T-cell (primary cell): ENCODE measurements around the gene RASA2. TPM values are rescaled to one million over a fixed set of nuclear protein-coding genes. Genes with fewer than 3 reads are reported as not detected.

Source experiments
- ATAC-seq, 4 experiments: fragments of 200-7000 bp in 3 of 4; fragments of 150-1000 bp in 1 of 4; cut with Tn5 transposase; replicated peaks in 1 of 4; 1 replicate in 3 of 4; 2 replicates in 1 of 4; pipeline ENCODE4 v1.10.0; 2021; ENCODE audit warnings: moderate library complexity in 3 of 4, mild to moderate bottlenecking in 2 of 4, moderate number of reproducible peaks in 1 of 4
- CTCF ChIA-PET, 2 donors: fragments of 300-600 bp; sonication (Branson Sonifier 250); formaldehyde crosslinking; loops; one replicate each; lab custom pipeline; 2022; ENCODE audit warnings: antibody characterized with exemption in 2 of 2; lab: Charles Lee
- POLR2A ChIA-PET, 2 donors: fragments of 300-600 bp; sonication (Branson Sonifier 250); formaldehyde crosslinking; loops; one replicate each; lab custom pipeline; 2022; ENCODE audit warnings: antibody characterized with exemption in 2 of 2; lab: Charles Lee
- DNase-seq, 35 experiments: peaks; one replicate each; pipeline versions ENCODE4 v3.0.0 to v3.0.0-alpha.2; 2013 to 2023
- H3K27ac ChIP-seq: one replicate; pipeline ENCODE4 v1.5.1; 2013; ENCODE audit warnings: low read length
- H3K27me3 ChIP-seq, 2 experiments: replicated peaks in 1 of 2; 1 replicate in 1 of 2; 2 replicates in 1 of 2; pipeline versions ENCODE4 v1.6.1 to v1.7.0; 2013; ENCODE audit warnings: low read length in 1 of 2, mixed read lengths in 1 of 2; ENCODE audit not compliant: control insufficient read depth in 2 of 2, insufficient read depth in 2 of 2; ENCODE audit errors: extremely low read depth in 1 of 2
- H3K36me3 ChIP-seq, 2 donors: 1 replicate in 1 of 2; 2 replicates in 1 of 2; pipeline versions ENCODE4 v1.6.1 to v1.7.0; 2013; ENCODE audit warnings: low read length in 1 of 2; ENCODE audit not compliant: control insufficient read depth in 2 of 2, insufficient read depth in 1 of 2; ENCODE audit errors: extremely low read depth in 1 of 2
- H3K4me1 ChIP-seq, 2 experiments: 1 replicate in 1 of 2; 2 replicates in 1 of 2; pipeline versions ENCODE4 v1.6.1 to v1.7.0; 2013; ENCODE audit warnings: low read length in 2 of 2, mixed read lengths in 1 of 2; ENCODE audit not compliant: insufficient read depth in 2 of 2, control insufficient read depth in 1 of 2; ENCODE audit errors: extremely low read depth in 1 of 2
- H3K4me3 ChIP-seq, 2 donors: 1 replicate in 1 of 2; 2 replicates in 1 of 2; pipeline versions ENCODE4 v1.5.1 to v1.7.0; 2013; ENCODE audit warnings: mild to moderate bottlenecking in 2 of 2, low read length in 1 of 2, moderate library complexity in 1 of 2; ENCODE audit not compliant: control insufficient read depth in 1 of 2; ENCODE audit errors: extremely low read depth in 1 of 2
- H3K9me3 ChIP-seq: 2 replicates; pipeline ENCODE4 v1.7.0; 2013
- H3K27ac Mint-ChIP-seq, 2 donors: one replicate each; pipeline ENCODE4 v1.8.0; 2020 to 2021; ENCODE audit warnings: mild to moderate bottlenecking in 2 of 2, mixed read lengths in 2 of 2
- H3K27me3 Mint-ChIP-seq, 2 donors: one replicate each; pipeline ENCODE4 v1.8.0; 2021 to 2022; ENCODE audit warnings: mixed read lengths in 2 of 2
- H3K36me3 Mint-ChIP-seq: one replicate; pipeline ENCODE4 v1.8.0; 2021; ENCODE audit warnings: mixed read lengths
- H3K4me1 Mint-ChIP-seq, 3 donors: one replicate each; pipeline ENCODE4 v1.8.0; 2020 to 2022; ENCODE audit warnings: mixed read lengths in 3 of 3, mild to moderate bottlenecking in 1 of 3
- H3K4me3 Mint-ChIP-seq, 3 donors: one replicate each; pipeline ENCODE4 v1.8.0; 2020 to 2022; ENCODE audit warnings: mild to moderate bottlenecking in 3 of 3, mixed read lengths in 3 of 3, moderate library complexity in 3 of 3
- H3K9me3 Mint-ChIP-seq, 3 donors: one replicate each; pipeline ENCODE4 v1.8.0; 2020 to 2022; ENCODE audit warnings: mixed read lengths in 3 of 3
- WGBS: methylation state at CpG from one replicate; pipeline ENCODE4 v1.1.5; 2013; ENCODE audit warnings: missing lambda C conversion rate; ENCODE audit not compliant: insufficient coverage; 5-methylcytosine and 5-hydroxymethylcytosine counted together
- total RNA-seq, 35 experiments: library from RNA in 6 of 35; stranded (reverse) in 6 of 35; fragments of 120-200 nt in 1 of 35; gene quantifications; one replicate each; pipeline versions ENCODE4 v1.2.1 to v1.2.4 and lab custom pipeline; 2013 to 2026

Gene RASA2
- total RNA-seq, 5 donors from 2014 or later (not counting 1 experiment from before 2014, with no cell fraction given) = 52.7 to 80.0 (median 62.6) TPM

GRCh38 chr3:141561426-141562034 lies 74.7 kb downstream of the RASA2 start:
- Histone ChIP-seq H3K4me1 (peaks cover 0 to 37% of the 10 kb centered on the region in 2 experiments), H3K36me3 (peaks cover 0 to 58% of the 10 kb centered on the region in 2 donors), H3K9me3 (no peaks in the 10 kb centered on the region), H3K27me3 (no peaks in the 10 kb centered on the region), H3K27ac (peak overlapping the region; percentile 1), H3K4me3 (no peak overlapping the region)
- Mint-ChIP-seq H3K9me3 (no peaks in the 10 kb centered on the region), H3K4me1 (peaks cover 31 to 34% (median 32%) of the 10 kb centered on the region in 3 donors), H3K4me3 (no peak overlapping the region), H3K36me3 (peaks cover 27% of the 10 kb centered on the region), H3K27me3 (no peaks in the 10 kb centered on the region), H3K27ac (peak overlapping the region; percentile 41 to 82)
- ChIA-PET POLR2A (interaction anchor here (0.8 to 1.9 kb wide), 6 partner anchors 11 to 102 kb away, joined by 3 to 13 read pairs (median 4); no protein-coding TSS in a partner anchor), CTCF (interaction anchor here (0.5 to 6.5 kb wide), 31 partner anchors 9 to 201 kb away, joined by 3 to 104 read pairs (median 4); partner anchors contain the start of gene RASA2 (in 1 of the 2))
- peak; percentile 43 to 54 (median 51) for ATAC-seq
- no CpG with 5 or more reads among the region's 2 CpGs for WGBS
- peak in 20 of 35 experiments; percentile 10 to 86 (median 42) for DNase-seq

DNA sequence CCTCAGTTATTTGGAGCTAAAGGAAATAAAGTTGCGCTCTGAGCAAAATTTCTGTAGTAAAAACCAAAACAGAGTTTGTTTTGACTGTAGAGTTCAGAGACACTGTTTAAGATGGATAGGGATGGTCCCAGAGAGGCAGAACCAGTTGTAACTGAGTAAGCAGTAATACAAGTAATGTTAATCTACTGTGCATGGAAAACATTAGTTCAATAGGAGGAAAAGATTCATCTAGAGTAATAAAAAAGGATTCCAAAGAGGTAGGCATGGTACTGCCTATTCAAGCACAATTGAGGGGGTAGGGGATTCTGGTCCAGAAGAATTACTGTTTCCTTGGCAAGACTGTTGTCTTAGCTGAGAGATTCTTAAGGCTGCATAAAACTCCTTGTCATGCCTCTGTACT lies 77.4 kb downstream of the RASA2 start:
- Histone ChIP-seq H3K36me3 (peaks cover 0 to 50% of the 10 kb centered on the region in 2 donors), H3K4me1 (peaks cover 0 to 12% of the 10 kb centered on the region in 2 experiments), H3K4me3 (no peak overlapping the region), H3K9me3 (no peaks in the 10 kb centered on the region), H3K27me3 (no peaks in the 10 kb centered on the region), H3K27ac (no peak overlapping the region)
- ChIA-PET CTCF (interaction anchor here in 1 of 2 donors (1.4 kb wide), 1 partner anchor 107 kb away, joined by 5 read pairs; no protein-coding TSS in a partner anchor), POLR2A (no interaction called here)
- 100% methylated on average over 1 of the region's 1 CpG for WGBS
- ATAC-seq (no peak), DNase-seq (no peak)
- Mint-ChIP-seq H3K27ac (no peak overlapping the region), H3K27me3 (no peaks in the 10 kb centered on the region), H3K9me3 (no peaks in the 10 kb centered on the region), H3K36me3 (peaks cover 24% of the 10 kb centered on the region), H3K4me1 (peaks cover 29 to 36% (median 35%) of the 10 kb centered on the region in 3 donors), H3K4me3 (no peak overlapping the region)

- Mint-ChIP-seq H3K4me1 (peaks cover 11 to 18% (median 16%) of the 10 kb centered on the region in 3 donors), H3K9me3 (no peaks in the 10 kb centered on the region), H3K27me3 (no peaks in the 10 kb centered on the region), H3K27ac (peak overlapping the region in 1 of 2 donors; percentile 29), H3K4me3 (no peak overlapping the region), H3K36me3 (peaks cover 33% of the 10 kb centered on the region)
- ChIA-PET CTCF (interaction anchor here (0.6 to 1.8 kb wide), 10 partner anchors 9 to 343 kb away, joined by 3 to 8 read pairs (median 4); no protein-coding TSS in a partner anchor), POLR2A (interaction anchor here (0.6 to 0.7 kb wide), 7 partner anchors 9 to 1480 kb away, joined by 3 to 7 read pairs (median 3); no protein-coding TSS in a partner anchor)
- H3K4me1 ChIP-seq = no peaks in the 10 kb centered on the region
- WGBS = 100% methylated on average over 2 of the region's 6 CpGs
- no peak for ATAC-seq
- no peaks in the 10 kb centered on the region for H3K9me3 ChIP-seq
- no peak overlapping the region for H3K27ac ChIP-seq
- no peaks in the 10 kb centered on the region for H3K27me3 ChIP-seq
- no peak for DNase-seq
- no peak overlapping the region for H3K4me3 ChIP-seq
- peaks cover 0 to 55% of the 10 kb centered on the region in 2 donors for H3K36me3 ChIP-seq
Measured at GRCh38 chr3:141570068-141570467, 83.2 kb downstream of the RASA2 start.

DNA sequence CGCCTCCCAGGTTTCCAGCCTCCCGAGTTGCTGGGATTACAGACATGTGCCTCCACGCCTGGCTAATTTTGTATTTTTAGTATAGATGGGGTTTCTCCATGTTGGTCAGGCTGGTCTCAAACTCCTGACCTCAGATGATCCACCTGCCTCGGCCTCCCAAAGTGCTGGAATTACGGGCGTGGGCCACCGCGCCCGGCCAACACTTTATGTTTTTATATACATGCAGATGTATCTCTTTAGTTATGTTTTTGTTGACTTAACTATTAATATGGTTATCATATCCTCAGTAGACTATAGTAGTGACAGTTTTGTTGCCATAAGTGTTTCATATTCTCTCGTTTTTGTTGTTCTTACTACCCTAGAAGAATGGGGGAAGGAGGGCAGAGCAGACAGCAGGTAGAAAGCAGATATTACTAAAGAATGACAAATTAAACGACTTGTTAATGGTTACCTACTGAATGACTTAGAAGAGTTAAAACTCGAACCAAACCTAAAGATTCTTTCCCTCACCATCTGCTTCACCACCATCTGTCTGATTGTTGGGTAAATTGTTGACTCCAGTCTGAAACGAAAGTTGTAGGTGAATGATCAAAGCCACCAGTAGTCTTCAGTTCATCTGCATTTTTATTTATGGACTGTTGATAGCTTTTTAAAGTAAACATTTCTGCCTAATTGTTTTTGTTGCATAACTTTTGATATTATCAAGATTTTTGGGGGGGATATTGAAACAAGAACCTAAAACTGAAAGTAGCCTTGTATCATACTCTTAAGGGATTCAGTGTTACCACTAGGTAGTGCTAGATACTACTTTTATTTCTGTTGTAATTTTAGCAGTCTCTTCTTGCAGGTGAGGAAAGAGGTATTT lies 89.3 kb downstream of the RASA2 start:
- Mint-ChIP-seq H3K4me3 (peak overlapping the region in 2 of 3 donors; percentile 35 to 41), H3K4me1 (peaks cover 10 to 15% (median 12%) of the 10 kb centered on the region in 3 donors), H3K27me3 (no peaks in the 10 kb centered on the region), H3K36me3 (peaks cover 41% of the 10 kb centered on the region), H3K27ac (peak overlapping the region; percentile 83 to 85), H3K9me3 (no peaks in the 10 kb centered on the region)
- H3K4me3 ChIP-seq = no peak overlapping the region
- ATAC-seq (peak; percentile 61 to 80 (median 73)), DNase-seq (peak in 1 of 35 experiments; percentile 48)
- peaks cover 0 to 61% of the 10 kb centered on the region in 2 donors for H3K36me3 ChIP-seq
- CTCF ChIA-PET = interaction anchor here (0.5 to 1.6 kb wide), 8 partner anchors 15 to 338 kb away, joined by 3 to 7 read pairs (median 3); no protein-coding TSS in a partner anchor
- no peaks in the 10 kb centered on the region for H3K27me3 ChIP-seq
- H3K27ac ChIP-seq = peak overlapping the region; percentile 40
- H3K4me1 ChIP-seq = peaks cover 0 to 5% of the 10 kb centered on the region in 2 experiments
- WGBS = no CpG with 5 or more reads among the region's 13 CpGs
- H3K9me3 ChIP-seq = no peaks in the 10 kb centered on the region
- POLR2A ChIA-PET = interaction anchor here in 1 of 2 donors (0.6 kb wide), 2 partner anchors 24 to 57 kb away, joined by 3 read pairs; no protein-coding TSS in a partner anchor

GRCh38 chr3:141576744-141577052 lies 89.9 kb downstream of the RASA2 start:
- ATAC-seq = no peak
- Histone ChIP-seq H3K36me3 (peaks cover 0 to 64% of the 10 kb centered on the region in 2 donors), H3K4me1 (peaks cover 0 to 5% of the 10 kb centered on the region in 2 experiments), H3K9me3 (no peaks in the 10 kb centered on the region), H3K4me3 (no peak overlapping the region), H3K27ac (no peak overlapping the region), H3K27me3 (no peaks in the 10 kb centered on the region)
- H3K27me3 Mint-ChIP-seq = no peaks in the 10 kb centered on the region
- H3K4me1 Mint-ChIP-seq = peaks cover 10 to 15% (median 12%) of the 10 kb centered on the region in 3 donors
- H3K4me3 Mint-ChIP-seq = no peak overlapping the region
- H3K36me3 Mint-ChIP-seq = peaks cover 36% of the 10 kb centered on the region
- ChIA-PET CTCF (interaction anchor here (0.5 to 1.6 kb wide), 7 partner anchors 112 to 337 kb away, joined by 3 to 7 read pairs (median 3); no protein-coding TSS in a partner anchor), POLR2A (interaction anchor here in 1 of 2 donors (0.6 kb wide), 2 partner anchors 24 to 57 kb away, joined by 3 read pairs; no protein-coding TSS in a partner anchor)
- no peaks in the 10 kb centered on the region for H3K9me3 Mint-ChIP-seq
- WGBS = no CpG with 5 or more reads among the region's 1 CpG
- H3K27ac Mint-ChIP-seq = peak overlapping the region; percentile 83 to 85
- no peak for DNase-seq
